Measurements from ENCODE around the gene C3orf62.

Gene C3orf62

GRCh38 chr3:49276475-49277382 is at the start of gene C3orf62:
TSS of gene C3orf62 (minus strand) at chr3:49277232. CDS start at chr3:49276872, 360 bp downstream.
- peak; percentile 93 for DNase-seq (ENCODE audit: low spot score)

- no peak for DNase-seq (ENCODE audit: low spot score)
These were observed 47.7 kb upstream of the C3orf62 start for GRCh38 chr3:49324768-49325167.

DNA sequence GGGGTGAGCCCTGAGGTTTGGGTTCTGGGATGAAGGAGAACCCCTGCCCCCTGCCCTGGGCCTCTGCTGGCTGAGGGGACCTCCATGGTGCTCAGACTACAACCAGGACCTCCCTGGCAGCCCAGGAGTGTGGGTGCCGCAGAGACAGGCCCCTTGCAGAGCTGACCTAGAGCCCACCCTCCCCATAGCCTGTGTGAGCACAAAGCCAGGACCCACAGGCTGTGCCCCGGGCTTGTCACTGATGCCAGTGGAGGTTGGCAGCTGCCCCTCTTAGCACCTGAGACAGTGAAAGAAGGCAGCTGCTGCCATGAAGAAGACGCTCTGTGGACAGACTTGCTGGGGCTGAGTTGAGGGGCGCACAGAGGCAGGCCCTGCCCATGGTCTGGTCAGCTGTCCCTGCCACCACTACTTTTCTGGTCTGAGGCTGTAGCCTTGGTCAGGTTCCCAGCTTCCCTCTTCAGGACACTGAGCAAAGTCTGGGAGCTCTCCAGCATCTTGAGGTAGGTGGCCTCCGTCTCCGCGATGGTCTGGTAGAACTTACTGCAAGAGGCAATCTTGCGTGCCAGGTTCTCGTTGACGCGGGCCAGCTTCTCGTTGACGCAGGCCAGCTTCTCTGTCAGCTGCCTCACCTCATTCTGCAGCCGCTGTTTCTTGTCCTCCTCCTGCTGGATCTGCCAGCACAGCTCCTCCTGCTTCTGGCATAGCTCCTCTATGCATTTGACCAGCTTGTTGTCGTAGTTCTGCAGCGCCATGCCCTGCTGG is 39.8 kb upstream of the C3orf62 start:
- DNase-seq (ENCODE audit: low spot score), result no peak

- no peak for DNase-seq (ENCODE audit: low spot score)
These were observed 37.1 kb upstream of the C3orf62 start for GRCh38 chr3:49313896-49314688.

- no peak for DNase-seq (ENCODE audit: low spot score)
These were observed 34.3 kb upstream of the C3orf62 start for GRCh38 chr3:49311283-49311682.

GRCh38 chr3:49310677-49311076 is 33.6 kb upstream of the C3orf62 start:
- DNase-seq (ENCODE audit: low spot score), result no peak

GRCh38 chr3:49305608-49306007 is 28.6 kb upstream of the C3orf62 start:
- DNase-seq (ENCODE audit: low spot score), result no peak

- no peak for DNase-seq (ENCODE audit: low spot score)
These were observed 25.6 kb upstream of the C3orf62 start for GRCh38 chr3:49302613-49303012.

DNA sequence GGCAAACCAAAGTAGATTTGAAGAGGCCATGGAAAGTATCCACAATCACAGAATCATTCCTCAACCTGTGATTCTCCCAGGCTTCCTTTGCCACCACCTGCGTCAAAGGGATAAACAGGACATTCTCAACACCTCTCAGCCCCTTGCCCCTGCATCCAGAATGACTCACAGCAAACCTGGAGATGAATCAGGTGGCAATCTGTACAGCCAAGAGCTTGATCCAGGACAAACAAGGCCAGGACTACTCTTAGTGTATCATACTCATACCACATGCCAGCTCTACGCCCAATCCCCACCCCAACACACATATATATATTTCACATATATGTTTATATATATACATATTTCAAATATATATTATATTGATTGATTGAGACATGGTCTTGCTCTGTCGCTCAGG is 23.6 kb upstream of the C3orf62 start:
- DNase-seq (ENCODE audit: low spot score), result no peak

GRCh38 chr3:49298511-49298910 is 21.5 kb upstream of the C3orf62 start:
- DNase-seq (ENCODE audit: low spot score), result no peak

GRCh38 chr3:49296781-49297411 is 19.9 kb upstream of the C3orf62 start:
- DNase-seq (ENCODE audit: low spot score), result no peak

GRCh38 chr3:49295489-49296058 is 18.5 kb upstream of the C3orf62 start:
- no peak for DNase-seq (ENCODE audit: low spot score)

DNA sequence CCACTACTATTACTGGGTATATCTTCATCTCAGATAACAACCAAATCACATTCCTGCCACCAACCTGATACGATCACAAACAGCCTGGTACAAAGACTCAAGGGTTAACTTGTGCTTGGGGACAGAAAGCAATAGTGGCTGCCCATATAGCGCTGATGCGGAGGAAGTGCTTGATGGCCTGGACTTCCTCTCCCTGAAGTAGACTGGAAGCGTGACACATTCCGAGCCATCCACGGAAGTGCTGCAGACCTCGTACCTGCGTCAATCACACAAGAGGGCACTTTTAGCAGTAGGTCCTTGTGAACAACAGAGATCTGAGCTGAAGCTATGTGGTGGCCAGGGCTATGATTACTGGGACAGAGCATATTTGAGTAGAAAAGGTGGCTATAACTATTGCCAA is 17.3 kb upstream of the C3orf62 start:
- no peak for DNase-seq (ENCODE audit: low spot score)

GRCh38 chr3:49283997-49284396 is 7.0 kb upstream of the C3orf62 start:
- no peak for DNase-seq (ENCODE audit: low spot score)

DNA sequence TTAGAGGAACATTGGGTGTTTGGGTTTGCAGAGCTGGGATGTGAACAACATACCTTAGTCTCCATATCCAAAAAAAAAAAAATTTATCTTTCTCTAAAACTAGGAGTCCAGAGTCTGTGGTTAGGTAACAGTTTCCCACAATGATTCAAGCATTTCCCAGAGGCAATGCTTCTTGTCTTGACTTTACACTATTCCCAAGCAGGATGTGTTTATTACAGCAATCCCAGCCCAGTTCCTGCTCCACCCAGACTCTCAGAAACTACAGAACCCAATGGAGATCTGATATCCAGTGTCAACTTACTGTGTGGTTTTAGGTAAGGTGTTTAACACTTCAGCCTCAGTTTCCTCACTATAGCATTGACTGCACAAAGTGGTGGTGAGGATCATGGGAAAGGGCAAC is 2.3 kb upstream of the C3orf62 start:
- DNase-seq (ENCODE audit: low spot score), result no peak

- no peak for DNase-seq (ENCODE audit: low spot score)
These were observed 1.5 kb upstream of the C3orf62 start for GRCh38 chr3:49278548-49278947.

DNA sequence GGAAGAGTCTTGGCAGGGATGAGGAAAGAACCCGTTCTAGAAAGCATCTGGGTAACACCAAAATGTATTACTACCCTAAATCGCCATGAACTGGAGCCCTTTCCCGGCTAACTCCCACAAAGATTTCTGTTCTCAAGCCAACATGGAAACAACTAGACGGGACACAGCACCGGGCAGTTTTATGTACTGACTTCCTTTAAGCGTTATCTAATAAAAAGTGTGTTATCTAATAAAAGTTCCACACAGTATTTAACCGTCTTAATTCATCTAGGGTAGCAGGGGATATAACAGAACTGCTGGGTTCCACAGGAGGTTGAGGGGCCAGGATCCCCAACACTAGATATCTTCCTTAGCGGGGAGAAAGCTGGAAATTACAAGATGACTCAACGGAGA is 347 bp upstream of the C3orf62 start:
- DNase-seq (ENCODE audit: low spot score), result no peak

GRCh38 chr3:49273825-49274532 is 3.1 kb downstream of the C3orf62 start:
- DNase-seq (ENCODE audit: low spot score), result no peak

DNA sequence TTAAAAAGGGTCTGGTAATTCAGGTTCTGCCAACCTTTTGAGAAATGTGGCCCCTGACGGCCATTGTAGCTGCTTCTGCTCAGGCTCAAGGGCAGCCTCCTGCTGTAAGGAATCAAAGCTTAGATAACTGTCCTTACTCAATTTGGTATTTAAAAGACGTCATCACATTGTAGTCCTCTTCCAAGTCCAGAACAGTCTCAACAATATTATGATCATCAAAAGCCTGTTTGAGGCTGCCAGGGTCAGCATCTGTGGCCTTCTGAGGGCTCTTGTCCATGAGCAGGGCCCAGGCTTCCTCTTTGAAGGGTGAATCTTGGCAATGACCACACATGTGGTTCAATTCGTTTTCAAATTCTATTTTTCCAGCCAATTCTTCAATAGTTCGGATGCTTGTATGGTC is 6.0 kb downstream of the C3orf62 start:
- DNase-seq (ENCODE audit: low spot score), result no peak

- no peak for DNase-seq (ENCODE audit: low spot score)
These were observed 6.9 kb downstream of the C3orf62 start for GRCh38 chr3:49270156-49270500.
